ENCODE measurements around the gene DHRS7B. TPM values are rescaled to one million over a fixed set of nuclear protein-coding genes. Genes with fewer than 3 reads are reported as not detected.

The DHRS7B gene
- total and polyA plus RNA-seq, 8 donors, result 7.3 to 30.4 (median 12.8) TPM

DNA sequence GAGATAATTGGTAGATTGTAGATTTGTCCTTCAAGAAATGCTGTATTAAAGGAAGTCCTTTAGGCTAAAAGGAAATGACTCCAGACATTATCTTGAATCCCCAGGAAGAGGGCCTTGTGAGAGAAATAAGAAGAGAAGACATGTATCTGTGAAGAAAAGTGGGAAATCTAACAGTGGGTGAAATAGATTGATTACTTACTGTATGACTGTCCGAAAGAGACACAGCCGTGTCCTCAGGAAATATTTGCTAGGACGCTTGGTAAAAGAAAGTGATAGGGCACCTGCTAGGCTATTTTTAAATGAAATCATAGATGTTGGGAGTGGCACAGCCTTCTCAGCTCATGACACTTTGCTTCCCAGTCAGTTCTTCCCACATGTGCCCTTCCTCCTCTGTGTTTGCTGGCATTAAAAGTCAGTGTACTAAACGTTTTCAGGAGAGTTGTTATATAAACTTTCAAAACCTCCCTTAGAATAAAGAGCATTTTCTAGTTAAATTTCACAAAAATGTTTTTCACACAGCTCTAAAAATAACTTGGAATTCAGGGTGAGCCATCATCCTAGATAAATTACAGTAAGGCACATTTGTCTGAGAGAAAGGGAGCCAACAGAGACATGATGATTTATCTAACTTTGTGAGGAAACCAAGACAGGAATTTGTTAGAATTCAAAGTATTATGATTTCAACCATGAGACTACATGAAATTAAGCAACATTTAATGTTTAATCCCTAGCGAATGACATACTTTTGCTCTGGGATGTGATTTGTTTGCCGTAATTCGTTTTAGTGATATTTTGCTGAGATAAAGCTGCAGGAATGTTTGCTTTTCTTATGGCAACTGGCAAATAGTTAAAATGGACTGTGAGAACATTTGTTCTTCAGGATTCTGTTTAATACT, 35.0 kb downstream of the DHRS7B start:
- Histone ChIP-seq H3K27me3 (no peaks in the 10 kb centered on the region), H3K27ac (peak overlapping the region in 3 of 4 donors; percentile 45 to 58 (median 58)), H3K4me3 (no peak overlapping the region), H3K9me3 (no peaks in the 10 kb centered on the region), H3K4me1 (peaks cover 0 to 16% (median 10%) of the 10 kb centered on the region in 3 donors), H3K36me3 (no peaks in the 10 kb centered on the region)
- 16 to 18% methylated on average over 7 of the region's 7 CpGs for WGBS, 2 donors
- peak; percentile 46 to 79 (median 58) for ATAC-seq
- no peak for DNase-seq
- TF ChIP-seq, protein P1, sequence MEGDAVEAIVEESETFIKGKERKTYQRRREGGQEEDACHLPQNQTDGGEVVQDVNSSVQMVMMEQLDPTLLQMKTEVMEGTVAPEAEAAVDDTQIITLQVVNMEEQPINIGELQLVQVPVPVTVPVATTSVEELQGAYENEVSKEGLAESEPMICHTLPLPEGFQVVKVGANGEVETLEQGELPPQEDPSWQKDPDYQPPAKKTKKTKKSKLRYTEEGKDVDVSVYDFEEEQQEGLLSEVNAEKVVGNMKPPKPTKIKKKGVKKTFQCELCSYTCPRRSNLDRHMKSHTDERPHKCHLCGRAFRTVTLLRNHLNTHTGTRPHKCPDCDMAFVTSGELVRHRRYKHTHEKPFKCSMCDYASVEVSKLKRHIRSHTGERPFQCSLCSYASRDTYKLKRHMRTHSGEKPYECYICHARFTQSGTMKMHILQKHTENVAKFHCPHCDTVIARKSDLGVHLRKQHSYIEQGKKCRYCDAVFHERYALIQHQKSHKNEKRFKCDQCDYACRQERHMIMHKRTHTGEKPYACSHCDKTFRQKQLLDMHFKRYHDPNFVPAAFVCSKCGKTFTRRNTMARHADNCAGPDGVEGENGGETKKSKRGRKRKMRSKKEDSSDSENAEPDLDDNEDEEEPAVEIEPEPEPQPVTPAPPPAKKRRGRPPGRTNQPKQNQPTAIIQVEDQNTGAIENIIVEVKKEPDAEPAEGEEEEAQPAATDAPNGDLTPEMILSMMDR (IDR thresholded peaks at IDR 0.05), result no peak
- intact Hi-C loops (cut with DNase I), result no loop called here
- FAIRE-seq, result peak; percentile 49

- Histone ChIP-seq H3K4me3 (no peak overlapping the region), H3K36me3 (no peaks in the 10 kb centered on the region), H3K27ac (peak overlapping the region in 3 of 4 donors; percentile 45 to 58 (median 58)), H3K27me3 (no peaks in the 10 kb centered on the region), H3K4me1 (peaks cover 0 to 18% (median 10%) of the 10 kb centered on the region in 3 donors), H3K9me3 (no peaks in the 10 kb centered on the region)
- TF ChIP-seq, protein P1 (IDR thresholded peaks at IDR 0.05), result no peak
- 51 to 55% methylated on average over 2 of the region's 2 CpGs for WGBS, 2 donors
- DNase-seq (no peak), ATAC-seq (peak; percentile 6 to 29 (median 16)), FAIRE-seq (no peak)
- intact Hi-C loops (cut with DNase I), result no loop called here
These were observed 35.6 kb downstream of the DHRS7B start for GRCh38 chr17:21162394-21162775.

DNA sequence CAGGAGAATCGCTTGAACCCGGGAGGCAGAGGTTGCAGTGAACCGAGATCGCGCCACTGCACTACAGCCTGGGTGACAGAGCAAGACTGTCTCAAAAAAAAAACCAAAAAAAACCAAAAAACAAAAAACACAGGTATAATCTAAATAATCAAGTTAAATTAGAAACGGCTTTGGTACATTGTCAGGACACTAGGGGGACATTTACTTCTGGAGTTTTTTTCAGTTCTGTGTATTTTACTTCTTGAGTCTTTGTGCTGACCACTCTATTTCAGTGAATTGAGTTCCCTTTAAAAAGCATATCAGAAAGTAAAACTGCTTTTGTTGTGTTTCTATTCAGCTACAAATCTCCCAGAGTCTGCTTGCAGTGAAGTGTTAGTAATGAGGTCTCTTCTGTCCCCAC, 36.3 kb downstream of the DHRS7B start:
- DNase-seq (no peak), ATAC-seq (no peak), FAIRE-seq (no peak)
- H3K27ac ChIP-seq, result peak overlapping the region in 3 of 4 donors; percentile 45 to 58 (median 58)
- TF ChIP-seq, protein P1 (IDR thresholded peaks at IDR 0.05), result no peak
- H3K4me1 ChIP-seq, result peaks cover 0 to 18% (median 10%) of the 10 kb centered on the region in 3 donors
- no peak overlapping the region for H3K4me3 ChIP-seq
- no peaks in the 10 kb centered on the region for H3K27me3 ChIP-seq
- 95 to 97% methylated on average over 6 of the region's 6 CpGs for WGBS, 2 donors
- no peaks in the 10 kb centered on the region for H3K9me3 ChIP-seq
- H3K36me3 ChIP-seq, result no peaks in the 10 kb centered on the region
- intact Hi-C loops (cut with DNase I), result no loop called here

GRCh38 chr17:21164216-21164615, 37.5 kb downstream of the DHRS7B start:
- H3K4me1 ChIP-seq, result peaks cover 0 to 18% (median 10%) of the 10 kb centered on the region in 3 donors

More at GRCh38 chr17:21164216-21164615, 37.5 kb downstream of the DHRS7B start:
- H3K27ac ChIP-seq, result no peak overlapping the region
- no peak for DNase-seq
- TF ChIP-seq, protein P1 (IDR thresholded peaks at IDR 0.05), result no peak
- no peaks in the 10 kb centered on the region for H3K9me3 ChIP-seq
- 90 to 92% methylated on average over 6 of the region's 6 CpGs for WGBS, 2 donors
- intact Hi-C loops (cut with DNase I), result no loop called here
- no peak overlapping the region for H3K4me3 ChIP-seq
- H3K36me3 ChIP-seq, result no peaks in the 10 kb centered on the region
- no peaks in the 10 kb centered on the region for H3K27me3 ChIP-seq
- ATAC-seq, result no peak
- FAIRE-seq, result no peak

All from pancreas (tissue), 10 donors.